Measurements from ENCODE around the gene GFPT2. TPM values are rescaled to one million over a fixed set of nuclear protein-coding genes. Genes with fewer than 3 reads are reported as not detected.
A peak's percentile ranks its signal among the peaks of the same experiment; 100 is the strongest.

Gene GFPT2
- total and polyA plus RNA-seq, 9 of the 15 experiments (the other 6 are each of a cell fraction or from before 2014, with no cell fraction given) = 0.07 to 0.14 (median 0.08) TPM; not detected in 6

DNA sequence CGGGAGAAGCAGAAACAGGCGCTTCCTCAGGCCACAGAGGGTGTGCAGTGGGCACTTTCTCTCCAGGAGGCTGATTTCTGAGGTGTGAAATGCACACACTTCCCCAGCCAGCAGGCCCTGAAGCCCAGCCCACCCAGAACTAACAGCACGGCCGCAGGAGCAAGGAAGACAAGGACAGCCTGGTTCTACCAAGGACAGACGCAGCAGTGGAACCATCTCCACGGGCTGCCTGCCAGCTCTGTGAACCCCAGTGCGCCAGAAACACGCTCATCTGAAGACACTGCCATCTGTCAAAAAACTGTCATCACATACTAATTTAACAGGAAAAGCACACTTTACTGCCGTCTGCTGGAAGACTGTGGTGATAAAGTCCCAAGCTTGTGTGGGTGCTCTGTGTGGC is 102.0 kb downstream of the GFPT2 start:
- no peaks in the 10 kb centered on the region for H3K9me1 ChIP-seq (ENCODE audit: control insufficient read depth, insufficient read depth, low read length)
- ChIA-PET CTCF (ENCODE audit: low intra/inter-chr PET ratio) (no interaction called here), POLR2A (interaction anchor here (0.6 kb wide), 1 partner anchor 24 kb away, joined by 3 read pairs; no protein-coding TSS in a partner anchor)
- no peak overlapping the region for H2AFZ ChIP-seq (ENCODE audit: low read depth, low read length)
- H3K4me2 ChIP-seq (ENCODE audit: insufficient read depth, low read length) = no peak overlapping the region
- H4K20me1 ChIP-seq (replicated peaks; ENCODE audit: control insufficient read depth, insufficient read depth, low read length) = no peaks in the 10 kb centered on the region
- peaks cover 35% of the 10 kb centered on the region for H3K36me3 ChIP-seq (ENCODE audit: control insufficient read depth, insufficient read depth, low read length)
- no peak for TF ChIP-seq BRD4 (IDR thresholded peaks at IDR 0.05)
- TF ChIP-seq, protein P1, sequence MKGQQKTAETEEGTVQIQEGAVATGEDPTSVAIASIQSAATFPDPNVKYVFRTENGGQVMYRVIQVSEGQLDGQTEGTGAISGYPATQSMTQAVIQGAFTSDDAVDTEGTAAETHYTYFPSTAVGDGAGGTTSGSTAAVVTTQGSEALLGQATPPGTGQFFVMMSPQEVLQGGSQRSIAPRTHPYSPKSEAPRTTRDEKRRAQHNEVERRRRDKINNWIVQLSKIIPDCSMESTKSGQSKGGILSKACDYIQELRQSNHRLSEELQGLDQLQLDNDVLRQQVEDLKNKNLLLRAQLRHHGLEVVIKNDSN (CRISPR knock-in tag; IDR thresholded peaks at IDR 0.05) = no peak
- TF ChIP-seq TGIF2 (CRISPR knock-in tag; IDR thresholded peaks at IDR 0.05) = no peak
- TF ChIP-seq, protein P2, sequence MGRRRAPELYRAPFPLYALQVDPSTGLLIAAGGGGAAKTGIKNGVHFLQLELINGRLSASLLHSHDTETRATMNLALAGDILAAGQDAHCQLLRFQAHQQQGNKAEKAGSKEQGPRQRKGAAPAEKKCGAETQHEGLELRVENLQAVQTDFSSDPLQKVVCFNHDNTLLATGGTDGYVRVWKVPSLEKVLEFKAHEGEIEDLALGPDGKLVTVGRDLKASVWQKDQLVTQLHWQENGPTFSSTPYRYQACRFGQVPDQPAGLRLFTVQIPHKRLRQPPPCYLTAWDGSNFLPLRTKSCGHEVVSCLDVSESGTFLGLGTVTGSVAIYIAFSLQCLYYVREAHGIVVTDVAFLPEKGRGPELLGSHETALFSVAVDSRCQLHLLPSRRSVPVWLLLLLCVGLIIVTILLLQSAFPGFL (CRISPR knock-in tag; IDR thresholded peaks at IDR 0.05) = no peak
- no peak for TF ChIP-seq ETV5 (CRISPR knock-in tag; IDR thresholded peaks at IDR 0.05; ENCODE audit: low read depth)
- no peak for TF ChIP-seq HEY1 (CRISPR knock-in tag; IDR thresholded peaks at IDR 0.05; ENCODE audit: borderline replicate concordance)
- peak; percentile 34; the same call in 1 of the 2 replicates for TF ChIP-seq POLR2G (IDR thresholded peaks at IDR 0.05; ENCODE audit: low read depth, low read length)
- peak; percentile 66 for TF ChIP-seq MEIS2 (IDR thresholded peaks at IDR 0.05; ENCODE audit: partially characterized antibody)
- no peak for TF ChIP-seq COPS2 (conservative IDR thresholded peaks at IDR 0.05)
- no peak for TF ChIP-seq ZNF143 (CRISPR knock-in tag; IDR thresholded peaks at IDR 0.05)
- TF ChIP-seq, protein P3, sequence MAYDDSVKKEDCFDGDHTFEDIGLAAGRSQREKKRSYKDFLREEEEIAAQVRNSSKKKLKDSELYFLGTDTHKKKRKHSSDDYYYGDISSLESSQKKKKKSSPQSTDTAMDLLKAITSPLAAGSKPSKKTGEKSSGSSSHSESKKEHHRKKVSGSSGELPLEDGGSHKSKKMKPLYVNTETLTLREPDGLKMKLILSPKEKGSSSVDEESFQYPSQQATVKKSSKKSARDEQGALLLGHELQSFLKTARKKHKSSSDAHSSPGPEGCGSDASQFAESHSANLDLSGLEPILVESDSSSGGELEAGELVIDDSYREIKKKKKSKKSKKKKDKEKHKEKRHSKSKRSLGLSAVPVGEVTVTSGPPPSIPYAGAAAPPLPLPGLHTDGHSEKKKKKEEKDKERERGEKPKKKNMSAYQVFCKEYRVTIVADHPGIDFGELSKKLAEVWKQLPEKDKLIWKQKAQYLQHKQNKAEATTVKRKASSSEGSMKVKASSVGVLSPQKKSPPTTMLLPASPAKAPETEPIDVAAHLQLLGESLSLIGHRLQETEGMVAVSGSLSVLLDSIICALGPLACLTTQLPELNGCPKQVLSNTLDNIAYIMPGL (CRISPR knock-in tag; IDR thresholded peaks at IDR 0.05) = no peak
- H3K9me3 ChIP-seq (replicated peaks; ENCODE audit: control insufficient read depth, insufficient read depth, low read depth, low read length) = no peaks in the 10 kb centered on the region; the same call in 1 of the 2 replicates
- DNase-seq (ENCODE audit: extremely low read depth in 1 of 4, low spot score in 3 of 4) = no peak
- no peak for FAIRE-seq
- no peaks in the 10 kb centered on the region for H3K79me2 ChIP-seq (ENCODE audit: control insufficient read depth, insufficient read depth, low read length)
- H3K27ac ChIP-seq (ENCODE audit: extremely low read depth, low read depth, low read length) = no peak overlapping the region
- H3K9ac ChIP-seq (ENCODE audit: insufficient read depth in 1 of 2, low read depth in 2 of 2, low read length in 2 of 2) = no peak overlapping the region
- H3K4me3 ChIP-seq = no peak overlapping the region
- H3K4me1 ChIP-seq (replicated peaks in 1 of 2; ENCODE audit: control insufficient read depth in 2 of 2, insufficient read depth in 2 of 2, low read length in 2 of 2) = 0 out of 5 replicates have a peak, but pooled peaks cover 0 to 2% of the 10 kb centered on the region in 2 experiments
- WGBS (ENCODE audit: insufficient coverage, low coverage, missing lambda C conversion rate) = 82% methylated on average over 6 of the region's 9 CpGs
- BruUV-seq (replicated peaks) = no TSS peak
- in situ Hi-C loops (cut with MboI) = no loop called here
- no peak for ATAC-seq
- intact Hi-C loops (cut with micrococcal nuclease) = no loop called here
- H3K27me3 ChIP-seq (ENCODE audit: control insufficient read depth in 2 of 2, insufficient read depth in 2 of 2, low read length in 2 of 2) = no peaks in the 10 kb centered on the region

Measured in K562 (cell line).